Activated naive CD8-positive, alpha-beta T cell treated with anti-CD3 and anti-CD28 coated beads, Interleukin-2, amount 10 ng/mL, durations not matched to agents 7 days and 5 days (primary cell): ENCODE results near the gene NUCB2. TPM values are rescaled to one million over a fixed set of nuclear protein-coding genes. Genes with fewer than 3 reads are reported as not detected.

ENCODE experiments used
- ATAC-seq: fragments of 150-1000 bp; cut with Tn5 transposase; one replicate; pipeline ENCODE4 v1.10.0; 2021; ENCODE audit warnings: low read depth, moderate library complexity
- POLR2A ChIA-PET: fragments of 350-600 bp; sonication (Branson Sonifier 250); formaldehyde crosslinking; loops from one replicate; lab custom pipeline; 2021; ENCODE audit warnings: antibody characterized with exemption; lab: Charles Lee
- DNase-seq: peaks from one replicate; pipeline ENCODE4 v3.0.0; 2021
- H3K27ac Mint-ChIP-seq: one replicate; pipeline ENCODE4 v1.8.0; 2022; ENCODE audit warnings: mild to moderate bottlenecking, mixed read lengths
- H3K27me3 Mint-ChIP-seq: one replicate; pipeline ENCODE4 v1.8.0; 2022; ENCODE audit warnings: mild to moderate bottlenecking, moderate library complexity, mixed read lengths
- H3K36me3 Mint-ChIP-seq: one replicate; pipeline ENCODE4 v1.8.0; 2021; ENCODE audit warnings: mild to moderate bottlenecking, mixed read lengths
- H3K4me1 Mint-ChIP-seq: one replicate; pipeline ENCODE4 v1.8.0; 2021; ENCODE audit warnings: mixed read lengths
- H3K4me3 Mint-ChIP-seq: one replicate; pipeline ENCODE4 v1.8.0; 2022; ENCODE audit warnings: mild to moderate bottlenecking, moderate library complexity, mixed read lengths
- H3K9me3 Mint-ChIP-seq: one replicate; pipeline ENCODE4 v1.8.0; 2021; ENCODE audit warnings: mixed read lengths
- total RNA-seq, 2 experiments: library from RNA; stranded (reverse); gene quantifications; one replicate each; pipeline ENCODE4 v1.2.3, GENCODE V29; 2021

Gene NUCB2
- total RNA-seq, 2 experiments from 2014 or later, result 168 to 170 TPM

- DNase-seq, result no peak
- no peak for ATAC-seq
- H3K9me3 Mint-ChIP-seq, result peaks cover 4% of the 10 kb centered on the region
- H3K27me3 Mint-ChIP-seq, result peaks cover 4% of the 10 kb centered on the region
- H3K27ac Mint-ChIP-seq, result no peak overlapping the region
- H3K36me3 Mint-ChIP-seq, result peaks cover 9% of the 10 kb centered on the region
- H3K4me3 Mint-ChIP-seq, result no peak overlapping the region
- H3K4me1 Mint-ChIP-seq, result peaks cover 4% of the 10 kb centered on the region
- POLR2A ChIA-PET, result no interaction called here
Measured at GRCh38 chr11:17381156-17381555, 104.6 kb downstream of the NUCB2 start.

Other genes with a start within 250 kb of the NUCB2 start
- 1,000 to 10,000 TPM; 1,055 to 1,108 TPM for gene RPS13, start 199.1 kb upstream of the NUCB2 start, total RNA-seq
- gene PIK3C2A, start 68.8 kb upstream of the NUCB2 start, total RNA-seq, result 10 to 100 TPM; 27.6 to 31.4 TPM
- gene NCR3LG1, start 75.1 kb downstream of the NUCB2 start, total RNA-seq, result 1 to 10 TPM; 2.7 to 2.9 TPM
- 1 to 10 TPM; 1.8 to 2.7 TPM for gene KCNJ11, start 111.9 kb downstream of the NUCB2 start, total RNA-seq
- gene ABCC8, start 200.1 kb downstream of the NUCB2 start, total RNA-seq, result not detected